Skeletal muscle tissue (tissue), 2 donors: Measurements from ENCODE around the gene DMAP1. TPM values are rescaled to one million over a fixed set of nuclear protein-coding genes. Genes with fewer than 3 reads are reported as not detected.

Source experiments
- small RNA-seq: library from RNA; depleted of rRNA; stranded (forward); fragments of <200 nt; gene quantifications from one replicate; pipeline ENCODE3, GENCODE V24; 2014
- total RNA-seq: library from RNA; depleted of rRNA; stranded (reverse); fragments of >200 nt; gene quantifications from one replicate; pipeline ENCODE4 v1.2.3, GENCODE V29; 2014

Gene DMAP1
- total RNA-seq, 1 donor from 2014 or later: 14.6 TPM

Small RNA genes within 50 kb of the gene (small RNA-seq; reads per million reads assigned to genes)
- gene AL035417.1: not detected

Other genes with a start within 250 kb of the DMAP1 start
- 9.9 TPM for gene DPH2, start 243.5 kb upstream of the DMAP1 start, total RNA-seq
- 73.1 TPM for gene ATP6V0B, start 238.5 kb upstream of the DMAP1 start, total RNA-seq
- 29.7 TPM for gene B4GALT2, start 234.3 kb upstream of the DMAP1 start, total RNA-seq
- gene CCDC24, start 221.9 kb upstream of the DMAP1 start, total RNA-seq: under 0.01 TPM
- gene SLC6A9, start 182.0 kb upstream of the DMAP1 start, total RNA-seq: 2.1 TPM
- gene KLF17, start 94.7 kb upstream of the DMAP1 start, total RNA-seq: under 0.01 TPM
- not detected for gene KLF18, start 71.8 kb upstream of the DMAP1 start, total RNA-seq
- gene ERI3, start 141.8 kb downstream of the DMAP1 start, total RNA-seq: 52.7 TPM
- 25.1 TPM for gene RNF220, start 191.8 kb downstream of the DMAP1 start, total RNA-seq